Vagina (tissue), 2 donors: Measurements from ENCODE around the gene PARK7. TPM values are rescaled to one million over a fixed set of nuclear protein-coding genes. Genes with fewer than 3 reads are reported as not detected.
A peak's percentile ranks its signal among the peaks of the same experiment; 100 is the strongest.

Experiments used
- DNase-seq, 2 donors: peaks; one replicate each; pipeline ENCODE4 v3.0.0-alpha.2; 2017; ENCODE audit errors: extremely low spot score in 2 of 2
- H3K27ac ChIP-seq: fragments of 200-600 bp; sonication (generic); one replicate; pipeline ENCODE4 v1.5.1; 2019
- H3K27me3 ChIP-seq: fragments of 200-600 bp; sonication (generic); one replicate; pipeline ENCODE4 v1.5.1; 2019
- H3K36me3 ChIP-seq, 2 donors: fragments of 200-600 bp; sonication (generic); one replicate each; pipeline ENCODE4 v1.5.1; 2017 to 2019
- H3K4me1 ChIP-seq: fragments of 200-600 bp; sonication (generic); one replicate; pipeline ENCODE4 v1.5.1; 2019
- H3K4me3 ChIP-seq, 2 donors: fragments of 200-600 bp; sonication (generic); 1 replicate in 1 of 2; 2 replicates in 1 of 2; pipeline ENCODE4 v1.5.1; 2016 to 2019
- H3K9me3 ChIP-seq: fragments of 200-600 bp; sonication (generic); one replicate; pipeline ENCODE4 v1.5.1; 2019
- POLR2A ChIP-seq, 2 donors: fragments of 450-650 bp; IDR thresholded peaks; one replicate each; pipeline ENCODE4 v1.6.1; 2017; ENCODE audit warnings: antibody characterized with exemption in 2 of 2, mild to moderate bottlenecking in 2 of 2, moderate library complexity in 2 of 2
- POLR2AphosphoS5 ChIP-seq, 2 donors: sonication (generic); formaldehyde crosslinking; IDR thresholded peaks; one replicate each; pipeline ENCODE4 v1.9.0; 2017; ENCODE audit warnings: antibody characterized with exemption in 2 of 2, mild to moderate bottlenecking in 2 of 2, low read depth in 1 of 2; ENCODE audit not compliant: insufficient read depth in 1 of 2
- intact Hi-C: fragments of 100-400 bp; cut with DNase I; formaldehyde crosslinking; loops from one replicate; pipeline ENCODE4 v1.15.1; 2023
- total RNA-seq: library from RNA; depleted of rRNA; stranded (reverse); fragments of >200 nt; gene quantifications from one replicate; pipeline ENCODE4 v1.2.3, GENCODE V29; 2016
- TF ChIP-seq, protein P1 (sequence below), 3 experiments: fragments of 450-650 bp in 2 of 3; fragments of 200-600 bp in 1 of 3; sonication (generic) in 1 of 3; IDR thresholded peaks; one replicate each; pipeline ENCODE4 v1.5.1; 2017 to 2019; ENCODE audit warnings: antibody characterized with exemption in 3 of 3, mild to moderate bottlenecking in 2 of 3, moderate library complexity in 2 of 3

The PARK7 gene
- total RNA-seq, 1 donor from 2014 or later, result 119 TPM

DNA sequence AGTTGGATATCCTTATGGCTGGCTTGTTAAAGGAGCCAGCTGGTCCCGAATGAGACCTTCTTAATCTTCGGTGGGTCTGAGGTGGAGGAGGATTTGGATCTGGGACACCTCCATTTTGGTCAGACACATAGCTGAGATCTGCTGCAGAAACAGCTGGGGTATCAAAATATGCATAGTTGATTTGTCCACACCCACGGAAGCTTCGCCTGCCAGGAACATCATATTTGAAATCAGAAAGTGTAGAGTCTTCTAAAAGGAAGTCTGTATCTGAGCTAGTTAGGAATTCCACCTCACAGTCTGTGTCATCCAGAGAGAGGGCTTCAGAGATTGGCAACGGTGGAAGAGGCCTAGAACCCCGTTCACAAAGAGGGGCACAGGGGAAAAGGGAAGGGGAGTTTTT is 52.3 kb downstream of the PARK7 start:
- DNase-seq, result no peak
- Histone ChIP-seq H3K36me3 (peaks cover 0 to 52% of the 10 kb centered on the region in 2 donors), H3K27me3 (no peaks in the 10 kb centered on the region), H3K4me3 (no peak overlapping the region), H3K9me3 (no peaks in the 10 kb centered on the region), H3K4me1 (peaks cover 45% of the 10 kb centered on the region), H3K27ac (peak overlapping the region; percentile 28)
- intact Hi-C loops, result no loop called here
- TF ChIP-seq, protein P1, sequence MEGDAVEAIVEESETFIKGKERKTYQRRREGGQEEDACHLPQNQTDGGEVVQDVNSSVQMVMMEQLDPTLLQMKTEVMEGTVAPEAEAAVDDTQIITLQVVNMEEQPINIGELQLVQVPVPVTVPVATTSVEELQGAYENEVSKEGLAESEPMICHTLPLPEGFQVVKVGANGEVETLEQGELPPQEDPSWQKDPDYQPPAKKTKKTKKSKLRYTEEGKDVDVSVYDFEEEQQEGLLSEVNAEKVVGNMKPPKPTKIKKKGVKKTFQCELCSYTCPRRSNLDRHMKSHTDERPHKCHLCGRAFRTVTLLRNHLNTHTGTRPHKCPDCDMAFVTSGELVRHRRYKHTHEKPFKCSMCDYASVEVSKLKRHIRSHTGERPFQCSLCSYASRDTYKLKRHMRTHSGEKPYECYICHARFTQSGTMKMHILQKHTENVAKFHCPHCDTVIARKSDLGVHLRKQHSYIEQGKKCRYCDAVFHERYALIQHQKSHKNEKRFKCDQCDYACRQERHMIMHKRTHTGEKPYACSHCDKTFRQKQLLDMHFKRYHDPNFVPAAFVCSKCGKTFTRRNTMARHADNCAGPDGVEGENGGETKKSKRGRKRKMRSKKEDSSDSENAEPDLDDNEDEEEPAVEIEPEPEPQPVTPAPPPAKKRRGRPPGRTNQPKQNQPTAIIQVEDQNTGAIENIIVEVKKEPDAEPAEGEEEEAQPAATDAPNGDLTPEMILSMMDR (IDR thresholded peaks at IDR 0.05), result no peak
- TF ChIP-seq POLR2A (IDR thresholded peaks at IDR 0.05), result no peak
- TF ChIP-seq POLR2AphosphoS5 (IDR thresholded peaks at IDR 0.05; ENCODE audit: insufficient read depth in 1 of 2, low read depth in 1 of 2), result no peak

- Histone ChIP-seq H3K27ac (peak overlapping the region; percentile 28), H3K4me1 (peaks cover 48% of the 10 kb centered on the region), H3K9me3 (no peaks in the 10 kb centered on the region), H3K27me3 (no peaks in the 10 kb centered on the region), H3K4me3 (no peak overlapping the region), H3K36me3 (peaks cover 0 to 45% of the 10 kb centered on the region in 2 donors)
- intact Hi-C loops, result no loop called here
- TF ChIP-seq POLR2A (IDR thresholded peaks at IDR 0.05) (no peak), POLR2AphosphoS5 (IDR thresholded peaks at IDR 0.05; ENCODE audit: insufficient read depth in 1 of 2, low read depth in 1 of 2) (no peak)
- TF ChIP-seq, protein P1 (IDR thresholded peaks at IDR 0.05), result no peak
- DNase-seq, result no peak
Measured at GRCh38 chr1:8014381-8014988, 53.0 kb downstream of the PARK7 start.

GRCh38 chr1:8015036-8015808 is 53.7 kb downstream of the PARK7 start:
- intact Hi-C loops, result no loop called here
- no peak overlapping the region for H3K4me3 ChIP-seq
- DNase-seq, result no peak

GRCh38 chr1:8015809-8016165 is 54.3 kb downstream of the PARK7 start:
- DNase-seq, result no peak
- Histone ChIP-seq H3K4me3 (no peak overlapping the region), H3K4me1 (peaks cover 52% of the 10 kb centered on the region), H3K27me3 (no peaks in the 10 kb centered on the region), H3K27ac (peak overlapping the region; percentile 28), H3K36me3 (peaks cover 0 to 36% of the 10 kb centered on the region in 2 donors), H3K9me3 (no peaks in the 10 kb centered on the region)
- intact Hi-C loops, result no loop called here
- TF ChIP-seq POLR2AphosphoS5 (IDR thresholded peaks at IDR 0.05; ENCODE audit: insufficient read depth in 1 of 2, low read depth in 1 of 2) (no peak), POLR2A (IDR thresholded peaks at IDR 0.05) (no peak)
- TF ChIP-seq, protein P1 (IDR thresholded peaks at IDR 0.05), result no peak

More at GRCh38 chr1:8015036-8015808, 53.7 kb downstream of the PARK7 start:
- no peaks in the 10 kb centered on the region for H3K9me3 ChIP-seq
- TF ChIP-seq POLR2A (IDR thresholded peaks at IDR 0.05), result no peak
- TF ChIP-seq POLR2AphosphoS5 (IDR thresholded peaks at IDR 0.05; ENCODE audit: insufficient read depth in 1 of 2, low read depth in 1 of 2), result peak in 1 of 2 donors; percentile 74
- TF ChIP-seq, protein P1 (IDR thresholded peaks at IDR 0.05), result peak; percentile 21 to 77 (median 53)
- no peaks in the 10 kb centered on the region for H3K27me3 ChIP-seq
- H3K27ac ChIP-seq, result peak overlapping the region; percentile 28
- H3K36me3 ChIP-seq, result peaks cover 0 to 38% of the 10 kb centered on the region in 2 donors
- peaks cover 48% of the 10 kb centered on the region for H3K4me1 ChIP-seq
